IgD-negative memory B cell (primary cell): ENCODE measurements around the gene SCN2B. TPM values are rescaled to one million over a fixed set of nuclear protein-coding genes. Genes with fewer than 3 reads are reported as not detected.

ENCODE experiments used
- H3K27ac Mint-ChIP-seq, 3 donors: one replicate each; pipeline ENCODE4 v1.8.0; 2020 to 2022; ENCODE audit warnings: mild to moderate bottlenecking in 3 of 3, mixed read lengths in 3 of 3, moderate library complexity in 1 of 3
- H3K27me3 Mint-ChIP-seq: one replicate; pipeline ENCODE4 v1.8.0; 2021; ENCODE audit warnings: mixed read lengths
- H3K36me3 Mint-ChIP-seq: one replicate; pipeline ENCODE4 v1.8.0; 2020; ENCODE audit warnings: mild to moderate bottlenecking, mixed read lengths
- H3K4me1 Mint-ChIP-seq, 3 donors: one replicate each; pipeline ENCODE4 v1.8.0; 2020 to 2022; ENCODE audit warnings: mixed read lengths in 3 of 3, mild to moderate bottlenecking in 1 of 3
- H3K4me3 Mint-ChIP-seq, 4 donors: one replicate each; pipeline ENCODE4 v1.8.0; 2020 to 2022; ENCODE audit warnings: mild to moderate bottlenecking in 4 of 4, mixed read lengths in 4 of 4, moderate library complexity in 3 of 4
- H3K9me3 Mint-ChIP-seq, 3 donors: one replicate each; pipeline ENCODE4 v1.8.0; 2020 to 2021; ENCODE audit warnings: mixed read lengths in 3 of 3, mild to moderate bottlenecking in 1 of 3
- polyA plus RNA-seq: library from polyadenylated mRNA; unstranded; fragments of 300-500 nt; fragmentation: Illumina TruSeq; gene quantifications from one replicate; pipeline ENCODE4 v1.2.3, GENCODE V29; 2021

Gene SCN2B
- polyA plus RNA-seq, 1 donor from 2014 or later, result not detected

DNA sequence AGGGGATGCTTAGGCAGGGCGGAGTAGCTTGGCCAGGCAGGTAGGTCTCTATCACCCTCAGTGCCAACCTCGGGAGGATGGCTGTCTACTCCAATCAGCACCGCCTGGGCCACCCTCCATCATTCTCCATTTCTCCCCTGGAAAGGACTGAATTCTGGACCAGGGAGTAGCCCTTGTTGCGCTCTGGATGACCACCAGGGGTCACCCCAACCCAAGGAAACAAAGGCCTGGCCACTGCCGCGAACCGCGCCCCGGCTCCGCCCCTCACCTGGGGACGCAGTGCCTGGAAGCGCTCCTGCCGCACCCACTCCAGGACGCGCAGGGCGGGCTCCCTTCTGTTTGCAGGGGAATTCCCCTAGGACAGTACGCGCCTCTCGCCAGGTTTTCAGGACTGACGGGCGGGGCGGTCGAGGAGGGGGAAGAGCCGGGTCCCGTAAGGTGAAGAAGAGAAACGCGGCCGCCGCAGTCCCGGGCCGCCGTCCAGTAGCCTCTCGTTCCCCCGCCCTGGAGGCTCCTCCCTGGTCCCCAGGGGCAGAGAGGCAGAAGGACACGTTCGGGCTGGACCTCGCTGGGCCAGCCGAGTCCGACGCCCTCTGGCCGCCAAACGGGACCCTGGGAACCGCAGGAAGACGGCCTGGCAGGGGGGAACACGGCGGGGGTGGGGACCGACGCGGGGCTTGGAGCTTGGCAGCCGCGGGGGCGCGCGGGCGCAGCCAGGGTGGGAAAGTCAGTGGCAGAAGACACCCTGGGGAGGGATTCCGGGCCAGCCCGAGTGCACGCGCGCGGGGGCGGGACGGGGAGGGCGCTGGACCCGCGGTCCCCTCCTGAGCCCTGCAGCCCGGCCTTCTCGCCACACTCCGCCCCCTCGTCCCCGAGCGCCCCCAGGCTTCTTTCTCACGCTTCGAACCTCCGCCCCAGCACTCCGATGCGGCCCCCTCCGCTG, 30.9 kb downstream of the SCN2B start:
- Mint-ChIP-seq H3K27me3 (peaks cover 44% of the 10 kb centered on the region), H3K4me1 (peaks cover 0 to 4% (median 3%) of the 10 kb centered on the region in 3 donors), H3K36me3 (peaks cover 3% of the 10 kb centered on the region), H3K27ac (no peak overlapping the region), H3K9me3 (no peaks in the 10 kb centered on the region), H3K4me3 (peak overlapping the region; percentile 73 to 89 (median 85))

GRCh38 chr11:118144301-118145268, 31.9 kb downstream of the SCN2B start:
- H3K4me3 Mint-ChIP-seq, result peak overlapping the region in 3 of 4 donors; percentile 73 to 84 (median 83)
- peaks cover 49% of the 10 kb centered on the region for H3K27me3 Mint-ChIP-seq
- H3K9me3 Mint-ChIP-seq, result no peaks in the 10 kb centered on the region
- peaks cover 0 to 4% (median 3%) of the 10 kb centered on the region in 3 donors for H3K4me1 Mint-ChIP-seq
- no peak overlapping the region for H3K27ac Mint-ChIP-seq
- peaks cover 3% of the 10 kb centered on the region for H3K36me3 Mint-ChIP-seq

DNA sequence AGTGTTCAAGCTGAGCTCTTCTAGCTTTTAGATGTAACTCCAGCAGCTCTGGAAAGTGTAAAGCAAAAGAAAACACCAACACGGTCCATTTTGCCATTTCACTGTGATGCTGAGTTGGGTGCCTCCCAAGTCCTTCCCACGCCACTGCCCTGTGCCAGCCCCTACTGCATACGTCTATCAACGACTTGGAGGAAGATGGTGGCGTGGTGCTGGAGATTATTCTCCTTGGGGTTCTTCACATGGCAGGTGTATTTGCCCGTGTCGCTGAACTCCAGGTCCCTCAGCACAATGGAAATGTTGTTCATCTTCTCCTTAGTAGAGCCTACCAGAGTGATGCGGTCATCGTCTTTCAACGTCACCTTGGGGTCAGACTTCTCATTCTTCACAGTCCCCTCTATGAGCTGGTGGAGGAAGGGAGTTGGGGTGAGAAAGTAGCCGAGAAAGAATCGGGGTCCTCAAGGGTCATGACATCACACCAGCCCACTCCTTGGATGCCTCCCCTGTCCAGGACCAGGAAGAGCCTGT, 32.7 kb downstream of the SCN2B start:
- peaks cover 53% of the 10 kb centered on the region for H3K27me3 Mint-ChIP-seq
- no peaks in the 10 kb centered on the region for H3K9me3 Mint-ChIP-seq
- no peak overlapping the region for H3K27ac Mint-ChIP-seq
- H3K4me3 Mint-ChIP-seq, result no peak overlapping the region
- H3K4me1 Mint-ChIP-seq, result peaks cover 0 to 4% (median 3%) of the 10 kb centered on the region in 3 donors
- H3K36me3 Mint-ChIP-seq, result peaks cover 3% of the 10 kb centered on the region

DNA sequence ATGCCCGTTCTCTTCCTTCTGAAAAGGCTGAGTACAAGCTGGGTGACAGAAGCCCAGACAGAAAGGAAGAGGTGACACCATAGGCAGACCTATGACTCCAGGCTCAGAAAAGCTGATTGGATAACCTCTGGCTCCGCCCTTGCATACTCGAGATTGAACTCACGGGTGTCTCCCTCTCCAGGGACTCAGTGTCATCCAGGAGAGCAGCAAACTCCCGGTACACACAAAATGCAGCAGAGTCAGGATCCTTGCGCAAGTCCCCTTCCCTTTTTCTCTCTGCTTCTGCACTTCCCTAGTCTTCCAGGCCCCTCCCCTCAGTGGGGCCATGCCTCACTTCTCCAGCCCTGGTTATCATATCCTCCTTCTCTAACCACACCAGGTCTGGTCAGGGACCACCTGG, 33.6 kb downstream of the SCN2B start:
- Mint-ChIP-seq H3K36me3 (peaks cover 3% of the 10 kb centered on the region), H3K4me3 (no peak overlapping the region), H3K4me1 (peaks cover 0 to 4% (median 3%) of the 10 kb centered on the region in 3 donors), H3K27me3 (peaks cover 53% of the 10 kb centered on the region), H3K27ac (no peak overlapping the region), H3K9me3 (no peaks in the 10 kb centered on the region)

DNA sequence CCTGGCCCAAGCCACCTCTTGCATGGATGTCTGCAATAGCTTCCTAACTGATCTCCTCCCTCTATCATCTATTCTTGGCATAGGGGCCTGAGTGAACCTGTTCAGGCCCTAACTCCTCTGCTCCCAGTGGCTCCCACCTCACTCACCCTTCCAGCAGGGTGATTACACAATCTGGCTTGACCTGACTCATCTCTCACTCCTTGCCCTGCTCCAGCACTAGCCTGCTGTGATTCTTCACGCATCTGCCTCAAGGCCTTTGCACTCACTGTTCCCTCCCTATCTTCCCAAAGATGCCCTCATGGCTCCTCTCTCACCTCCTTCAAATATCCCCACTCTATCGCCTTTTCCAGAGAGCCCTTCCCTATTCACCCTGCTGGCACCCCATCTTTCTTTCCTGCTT, 34.4 kb downstream of the SCN2B start:
- H3K27ac Mint-ChIP-seq, result peak overlapping the region in 1 of 3 donors; percentile 51
- H3K36me3 Mint-ChIP-seq, result no peaks in the 10 kb centered on the region
- no peak overlapping the region for H3K4me3 Mint-ChIP-seq
- H3K27me3 Mint-ChIP-seq, result peaks cover 53% of the 10 kb centered on the region
- H3K4me1 Mint-ChIP-seq, result peaks cover 0 to 4% (median 3%) of the 10 kb centered on the region in 3 donors
- no peaks in the 10 kb centered on the region for H3K9me3 Mint-ChIP-seq

GRCh38 chr11:118139578-118139977, 36.9 kb downstream of the SCN2B start:
- H3K4me3 Mint-ChIP-seq, result no peak overlapping the region
- no peaks in the 10 kb centered on the region for H3K36me3 Mint-ChIP-seq
- H3K9me3 Mint-ChIP-seq, result no peaks in the 10 kb centered on the region
- peaks cover 0 to 1% (median 0%) of the 10 kb centered on the region in 3 donors for H3K4me1 Mint-ChIP-seq
- H3K27ac Mint-ChIP-seq, result no peak overlapping the region
- peaks cover 50% of the 10 kb centered on the region for H3K27me3 Mint-ChIP-seq

DNA sequence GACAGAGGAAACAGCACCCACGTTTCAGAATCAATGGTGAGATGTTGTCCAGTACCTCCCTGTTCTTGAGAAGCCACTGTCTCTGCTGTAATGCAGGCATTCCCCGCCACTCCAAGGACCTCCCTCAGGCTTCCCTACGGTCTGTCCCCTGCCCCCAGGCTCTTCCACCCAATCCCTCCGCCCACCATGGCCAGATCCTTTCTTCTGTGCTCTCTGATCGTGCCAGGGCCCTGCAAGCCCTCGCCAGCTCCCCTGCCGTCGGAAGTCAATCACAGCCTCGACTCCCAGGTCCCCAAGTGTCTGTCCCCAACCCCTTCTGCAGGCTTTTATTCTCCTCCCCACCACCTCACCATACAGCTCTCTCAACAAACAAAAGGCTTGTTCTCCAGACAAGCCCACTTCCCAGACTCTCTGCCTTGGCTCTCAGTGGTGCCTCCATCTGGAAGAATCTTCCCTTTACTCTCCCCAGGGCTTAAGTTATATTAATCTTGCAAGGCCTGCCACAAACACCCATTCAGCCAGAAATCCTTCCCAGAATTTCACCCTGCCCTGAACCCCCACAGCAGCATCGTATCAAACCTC, 37.5 kb downstream of the SCN2B start:
- no peak overlapping the region for H3K27ac Mint-ChIP-seq
- H3K4me1 Mint-ChIP-seq, result peaks cover 0 to 1% (median 0%) of the 10 kb centered on the region in 3 donors
- no peaks in the 10 kb centered on the region for H3K9me3 Mint-ChIP-seq
- H3K27me3 Mint-ChIP-seq, result peaks cover 47% of the 10 kb centered on the region
- no peak overlapping the region for H3K4me3 Mint-ChIP-seq
- H3K36me3 Mint-ChIP-seq, result no peaks in the 10 kb centered on the region

GRCh38 chr11:118136801-118137200, 39.6 kb downstream of the SCN2B start:
- peaks cover 33% of the 10 kb centered on the region for H3K27me3 Mint-ChIP-seq
- H3K9me3 Mint-ChIP-seq, result no peaks in the 10 kb centered on the region
- no peak overlapping the region for H3K27ac Mint-ChIP-seq
- no peaks in the 10 kb centered on the region for H3K36me3 Mint-ChIP-seq
- no peaks in the 10 kb centered on the region for H3K4me1 Mint-ChIP-seq
- no peak overlapping the region for H3K4me3 Mint-ChIP-seq

GRCh38 chr11:118136341-118136740, 40.1 kb downstream of the SCN2B start:
- Mint-ChIP-seq H3K4me1 (no peaks in the 10 kb centered on the region), H3K27ac (no peak overlapping the region), H3K27me3 (peaks cover 30% of the 10 kb centered on the region), H3K36me3 (no peaks in the 10 kb centered on the region), H3K4me3 (no peak overlapping the region), H3K9me3 (no peaks in the 10 kb centered on the region)

- peaks cover 30% of the 10 kb centered on the region for H3K27me3 Mint-ChIP-seq
- no peaks in the 10 kb centered on the region for H3K36me3 Mint-ChIP-seq
- no peaks in the 10 kb centered on the region for H3K4me1 Mint-ChIP-seq
- H3K9me3 Mint-ChIP-seq, result no peaks in the 10 kb centered on the region
- peak overlapping the region in 1 of 3 donors; percentile 61 for H3K27ac Mint-ChIP-seq
- H3K4me3 Mint-ChIP-seq, result no peak overlapping the region
These were observed 40.7 kb downstream of the SCN2B start for GRCh38 chr11:118135796-118136165.

DNA sequence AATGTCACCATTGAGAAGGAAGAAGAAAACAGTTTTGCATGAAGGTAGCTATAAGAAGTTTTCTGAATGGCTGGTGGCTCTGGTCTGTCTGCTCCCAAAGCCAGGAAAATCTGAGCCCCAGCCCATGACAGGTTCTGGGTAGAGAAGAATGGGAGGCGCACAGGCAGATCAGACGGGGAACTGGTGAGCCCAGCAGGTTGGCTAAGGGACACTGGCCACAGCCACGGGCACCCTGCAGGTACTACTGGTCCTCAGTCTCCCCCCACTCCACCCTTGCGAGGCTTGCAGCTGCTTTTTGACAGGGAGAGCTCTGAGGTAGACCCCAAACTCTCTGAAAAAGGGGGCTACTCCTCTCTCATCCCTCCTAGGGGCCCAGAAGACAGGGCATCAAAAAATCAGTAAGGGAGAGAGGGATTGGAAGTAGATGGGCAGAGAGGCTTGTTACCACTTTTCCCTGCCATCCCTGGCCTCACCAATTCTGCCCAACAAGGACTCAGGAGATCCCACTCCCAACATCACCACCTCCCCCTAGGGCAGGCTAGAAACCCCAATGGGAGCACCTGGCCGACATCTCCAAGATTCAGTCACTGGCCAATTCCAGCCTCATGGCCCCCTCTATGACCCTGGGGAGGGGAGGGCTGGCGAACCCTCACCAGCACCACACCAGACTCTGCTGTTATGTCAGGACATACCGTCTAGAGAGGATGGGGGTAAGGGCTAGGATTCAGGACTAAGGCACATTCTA, 41.2 kb downstream of the SCN2B start:
- Mint-ChIP-seq H3K4me1 (no peaks in the 10 kb centered on the region), H3K27ac (peak overlapping the region in 1 of 3 donors; percentile 61), H3K9me3 (no peaks in the 10 kb centered on the region), H3K4me3 (no peak overlapping the region), H3K36me3 (no peaks in the 10 kb centered on the region), H3K27me3 (peaks cover 25% of the 10 kb centered on the region)

DNA sequence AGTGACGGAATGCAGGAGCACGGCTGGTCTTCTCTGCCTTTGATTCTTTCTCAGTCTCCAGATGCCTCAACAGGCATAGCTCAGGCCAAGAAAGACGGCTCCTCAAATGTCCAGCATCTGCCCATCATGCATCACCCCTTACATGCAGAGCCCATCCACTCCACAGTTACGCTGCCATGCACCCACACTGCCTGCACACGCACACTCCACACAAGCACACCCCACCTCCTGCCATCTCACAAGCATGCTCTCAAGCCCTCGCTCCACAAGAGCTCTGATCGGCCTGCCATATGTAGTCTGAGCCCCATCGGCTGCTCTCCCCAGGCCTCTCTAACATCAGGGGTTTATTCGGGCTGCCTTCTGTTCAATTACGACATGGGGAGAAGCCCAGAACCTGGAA, 42.6 kb downstream of the SCN2B start:
- Mint-ChIP-seq H3K27ac (no peak overlapping the region), H3K4me3 (no peak overlapping the region)

DNA sequence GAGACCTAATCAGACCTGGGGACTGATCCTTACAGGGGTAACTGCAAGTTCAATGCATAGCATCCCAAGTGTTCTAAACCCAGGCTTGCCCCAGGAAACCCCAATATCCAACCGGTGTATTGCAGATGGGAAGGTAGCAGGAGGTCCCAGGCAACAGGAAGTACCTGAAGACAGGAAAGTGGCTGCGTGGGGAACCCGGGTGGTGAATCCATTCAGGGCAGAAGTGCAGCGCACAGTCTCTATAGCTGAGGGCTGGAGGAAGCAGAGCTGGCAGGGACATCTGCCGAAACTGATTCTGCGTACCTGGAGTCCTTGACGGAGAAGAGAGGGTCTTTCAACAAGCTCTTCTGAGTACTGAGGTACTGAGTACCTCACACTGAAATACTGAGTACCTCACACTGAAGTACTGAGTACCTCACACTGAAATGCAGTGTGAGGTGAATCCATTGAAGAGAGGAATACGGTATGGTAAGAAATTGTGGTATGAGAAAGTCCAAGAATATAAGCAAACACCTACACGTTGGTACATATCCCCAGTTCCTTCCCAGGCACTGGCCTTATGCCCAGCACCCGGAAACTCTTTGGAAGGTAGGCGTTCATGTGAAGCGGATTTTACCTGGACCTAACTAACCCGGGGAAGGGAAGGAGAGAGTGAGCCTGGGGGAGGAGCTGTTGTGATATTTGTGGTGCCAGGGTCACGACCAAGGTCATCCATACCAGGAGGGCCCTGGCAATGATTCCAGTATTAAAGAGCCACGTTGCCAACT, 43.9 kb downstream of the SCN2B start:
- H3K27me3 Mint-ChIP-seq, result peaks cover 16% of the 10 kb centered on the region
- no peak overlapping the region for H3K27ac Mint-ChIP-seq
- H3K4me3 Mint-ChIP-seq, result no peak overlapping the region

More for the DNA sequence above, 42.6 kb downstream of the SCN2B start:
- no peaks in the 10 kb centered on the region for H3K4me1 Mint-ChIP-seq
- H3K36me3 Mint-ChIP-seq, result no peaks in the 10 kb centered on the region
- no peaks in the 10 kb centered on the region for H3K9me3 Mint-ChIP-seq
- H3K27me3 Mint-ChIP-seq, result peaks cover 16% of the 10 kb centered on the region

More for the DNA sequence above, 43.9 kb downstream of the SCN2B start:
- Mint-ChIP-seq H3K36me3 (no peaks in the 10 kb centered on the region), H3K9me3 (no peaks in the 10 kb centered on the region), H3K4me1 (no peaks in the 10 kb centered on the region)
